Stomach (tissue), 9 donors: ENCODE measurements around the gene SLC33A1. TPM values are rescaled to one million over a fixed set of nuclear protein-coding genes. Genes with fewer than 3 reads are reported as not detected.
"Not testable (repeated sequence)": the region's sequence is repeated elsewhere in the genome, so short reads cannot be mapped to it uniquely, and the experiment has no call there.

Experiments
- DNase-seq, 2 donors: peaks; one replicate each; pipeline versions ENCODE4 v3.0.0 to v3.0.0-alpha.2; 2013 to 2019
- H3K27ac ChIP-seq, 5 donors: fragments of 200-600 bp in 4 of 5; sonication (generic) in 4 of 5; one replicate each; pipeline ENCODE4 v1.5.1; 2013 to 2019; ENCODE audit warnings: mild to moderate bottlenecking in 1 of 5, moderate library complexity in 1 of 5
- H3K27me3 ChIP-seq, 3 donors: fragments of 200-600 bp; sonication (generic); one replicate each; pipeline ENCODE4 v1.5.1; 2017 to 2019; ENCODE audit warnings: mixed run types in 1 of 3
- H3K36me3 ChIP-seq, 4 donors: fragments of 200-600 bp; sonication (generic); 1 replicate in 3 of 4; 2 replicates in 1 of 4; pipeline ENCODE4 v1.5.1; 2016 to 2019
- H3K4me1 ChIP-seq, 4 donors: fragments of 200-600 bp; sonication (generic); one replicate each; pipeline ENCODE4 v1.5.1; 2016 to 2019
- H3K4me3 ChIP-seq, 4 donors: fragments of 200-600 bp; sonication (generic) in 3 of 4; one replicate each; pipeline ENCODE4 v1.5.1; 2016 to 2019; ENCODE audit warnings: mild to moderate bottlenecking in 1 of 4
- H3K9me3 ChIP-seq, 4 donors: fragments of 200-600 bp; sonication (generic); one replicate each; pipeline ENCODE4 v1.5.1; 2016 to 2019
- EP300 ChIP-seq: sonication (generic); formaldehyde crosslinking; IDR thresholded peaks from one replicate; pipeline ENCODE4 v1.6.1; 2017; ENCODE audit warnings: antibody characterized with exemption
- POLR2A ChIP-seq, 4 donors: fragments of 450-650 bp; IDR thresholded peaks; one replicate each; pipeline ENCODE4 v1.6.1; 2016; ENCODE audit warnings: antibody characterized with exemption in 4 of 4, control low read depth in 2 of 4, mild to moderate bottlenecking in 1 of 4, moderate library complexity in 1 of 4
- POLR2AphosphoS5 ChIP-seq, 3 donors: sonication (generic); formaldehyde crosslinking; IDR thresholded peaks; one replicate each; pipeline ENCODE4 v1.6.1; 2016; ENCODE audit warnings: antibody characterized with exemption in 3 of 3
- WGBS, 5 donors: extraction: QIAGEN DNeasy Blood & Tissue Kit in 3 of 5; methylation state at CpG; one replicate each; pipeline versions ENCODE4 v1.1.5 to v1.1.7; 2013 to 2018; 5-methylcytosine and 5-hydroxymethylcytosine counted together
- intact Hi-C: fragments of 100-400 bp; cut with DNase I; formaldehyde crosslinking; loops from one replicate; pipeline ENCODE4 v1.15.1; 2023; ENCODE audit warnings: low total_unique reads
- polyA plus RNA-seq, 3 donors: library from polyadenylated mRNA; stranded (reverse); fragments of 200-250 nt; gene quantifications; one replicate each; pipeline ENCODE4 v1.2.3, GENCODE V29; 2013
- total RNA-seq, 5 donors: library from RNA; depleted of rRNA; stranded (reverse); fragments of >200 nt; gene quantifications; one replicate each; pipeline versions ENCODE4 v1.1.0 to v1.2.3, GENCODE V29; 2014 to 2016
- TF ChIP-seq, protein P1 (sequence below), 7 experiments: fragments of 450-650 bp in 4 of 7; fragments of 200-600 bp in 3 of 7; sonication (generic) in 3 of 7; IDR thresholded peaks; one replicate each; pipeline ENCODE4 v1.5.1; 2016 to 2019; ENCODE audit warnings: antibody characterized with exemption in 7 of 7, control low read depth in 2 of 7, mild to moderate bottlenecking in 1 of 7
- donor health status: healthy with polysubstance abuse.
- donor health status: Bipolar disorder and iron deficiency.
- donor health status: healthy.

SLC33A1 gene
- total and polyA plus RNA-seq, 8 donors = 3.1 to 51.0 (median 10.8) TPM

DNA sequence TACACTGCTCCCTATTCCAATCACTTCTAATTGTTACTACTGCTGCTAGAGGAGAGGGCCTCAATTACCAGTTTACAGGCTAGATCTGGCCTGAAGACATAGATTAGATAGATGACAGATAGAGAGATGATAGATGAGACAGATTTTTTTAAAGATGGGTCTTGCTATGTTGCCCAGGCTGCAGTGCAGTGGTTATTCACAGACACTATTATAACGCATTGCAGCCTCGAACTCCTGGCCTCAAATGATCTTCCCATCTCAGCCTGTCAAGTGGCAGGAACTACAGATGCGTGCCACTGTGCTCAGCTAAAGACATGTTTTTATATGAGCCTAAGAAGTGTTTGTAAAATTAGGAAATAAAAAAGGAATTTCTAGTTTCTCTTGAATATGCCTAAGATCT, 6.2 kb downstream of the SLC33A1 start:
- 84 to 97% (median 95%) methylated on average over 3 of the region's 3 CpGs for WGBS, 5 donors
- TF ChIP-seq, protein P1, sequence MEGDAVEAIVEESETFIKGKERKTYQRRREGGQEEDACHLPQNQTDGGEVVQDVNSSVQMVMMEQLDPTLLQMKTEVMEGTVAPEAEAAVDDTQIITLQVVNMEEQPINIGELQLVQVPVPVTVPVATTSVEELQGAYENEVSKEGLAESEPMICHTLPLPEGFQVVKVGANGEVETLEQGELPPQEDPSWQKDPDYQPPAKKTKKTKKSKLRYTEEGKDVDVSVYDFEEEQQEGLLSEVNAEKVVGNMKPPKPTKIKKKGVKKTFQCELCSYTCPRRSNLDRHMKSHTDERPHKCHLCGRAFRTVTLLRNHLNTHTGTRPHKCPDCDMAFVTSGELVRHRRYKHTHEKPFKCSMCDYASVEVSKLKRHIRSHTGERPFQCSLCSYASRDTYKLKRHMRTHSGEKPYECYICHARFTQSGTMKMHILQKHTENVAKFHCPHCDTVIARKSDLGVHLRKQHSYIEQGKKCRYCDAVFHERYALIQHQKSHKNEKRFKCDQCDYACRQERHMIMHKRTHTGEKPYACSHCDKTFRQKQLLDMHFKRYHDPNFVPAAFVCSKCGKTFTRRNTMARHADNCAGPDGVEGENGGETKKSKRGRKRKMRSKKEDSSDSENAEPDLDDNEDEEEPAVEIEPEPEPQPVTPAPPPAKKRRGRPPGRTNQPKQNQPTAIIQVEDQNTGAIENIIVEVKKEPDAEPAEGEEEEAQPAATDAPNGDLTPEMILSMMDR (IDR thresholded peaks at IDR 0.05) = no peak
- TF ChIP-seq POLR2A (IDR thresholded peaks at IDR 0.05) (no peak), EP300 (no peak), POLR2AphosphoS5 (IDR thresholded peaks at IDR 0.05) (no peak)
- no peaks in the 10 kb centered on the region for H3K27me3 ChIP-seq
- H3K9me3 ChIP-seq = no peaks in the 10 kb centered on the region
- H3K27ac ChIP-seq = no peak overlapping the region
- H3K4me1 ChIP-seq = peaks cover 36 to 92% (median 63%) of the 10 kb centered on the region in 4 donors
- no peak for DNase-seq
- peaks cover 0 to 20% (median 13%) of the 10 kb centered on the region in 4 donors for H3K36me3 ChIP-seq
- no peak overlapping the region for H3K4me3 ChIP-seq
- intact Hi-C loops = no loop called here

DNA sequence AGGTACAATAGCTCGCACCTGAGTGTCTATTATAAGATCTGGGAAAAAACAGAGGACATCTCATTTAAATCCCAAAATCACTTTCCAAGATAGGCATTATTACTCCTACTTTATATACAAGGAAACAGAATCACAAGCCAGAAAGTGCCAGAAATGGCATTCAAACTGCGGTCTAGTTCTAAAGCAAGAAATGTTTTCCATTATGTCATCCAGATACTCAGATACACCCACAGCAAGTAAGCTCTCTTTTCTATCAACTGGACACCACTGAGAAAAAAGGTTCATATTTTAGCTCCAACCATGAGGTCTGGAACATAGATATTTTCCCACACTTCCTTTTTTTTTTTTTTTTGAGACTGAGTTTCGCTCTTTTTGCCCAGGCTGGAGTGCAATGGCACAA, 8.1 kb downstream of the SLC33A1 start:
- H3K27me3 ChIP-seq = no peaks in the 10 kb centered on the region
- 67 to 79% (median 73%) methylated on average over 3 of the region's 3 CpGs for WGBS, 5 donors
- H3K27ac ChIP-seq = no peak overlapping the region
- intact Hi-C loops = no loop called here
- TF ChIP-seq, protein P1 (IDR thresholded peaks at IDR 0.05) = no peak
- TF ChIP-seq EP300 (no peak), POLR2A (IDR thresholded peaks at IDR 0.05) (no peak)
- H3K4me3 ChIP-seq = no peak overlapping the region
- DNase-seq = no peak
- peaks cover 0 to 20% (median 13%) of the 10 kb centered on the region in 4 donors for H3K36me3 ChIP-seq
- H3K9me3 ChIP-seq = no peaks in the 10 kb centered on the region
- peaks cover 19 to 81% (median 44%) of the 10 kb centered on the region in 4 donors for H3K4me1 ChIP-seq

DNA sequence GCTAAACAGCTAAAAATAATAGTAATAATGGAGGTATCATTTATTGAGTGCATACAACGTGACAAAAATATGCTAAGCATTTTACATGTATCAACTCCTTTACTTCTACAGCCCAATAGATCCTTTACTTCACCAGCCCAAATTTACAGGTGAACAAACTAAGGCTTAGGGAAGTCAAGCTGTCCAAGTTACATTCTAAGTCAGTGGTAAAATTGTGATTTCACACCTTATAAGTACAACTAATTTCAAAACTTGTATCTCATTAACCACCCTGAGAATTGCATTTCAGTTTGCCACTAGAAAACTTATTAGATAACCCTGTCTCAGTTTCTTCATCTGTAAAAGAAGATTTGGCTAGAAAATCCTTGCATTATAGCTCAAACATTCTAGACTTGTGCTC, 10.7 kb downstream of the SLC33A1 start:
- Histone ChIP-seq H3K4me3 (no peak overlapping the region), H3K27me3 (no peaks in the 10 kb centered on the region), H3K27ac (no peak overlapping the region), H3K4me1 (peaks cover 6 to 55% (median 25%) of the 10 kb centered on the region in 4 donors), H3K9me3 (no peaks in the 10 kb centered on the region), H3K36me3 (peaks cover 0 to 28% (median 18%) of the 10 kb centered on the region in 4 donors)
- no peak for DNase-seq
- TF ChIP-seq, protein P1 (IDR thresholded peaks at IDR 0.05) = no peak
- no peak for TF ChIP-seq POLR2A (IDR thresholded peaks at IDR 0.05)
- no peak for TF ChIP-seq EP300
- TF ChIP-seq POLR2AphosphoS5 (IDR thresholded peaks at IDR 0.05) = no peak
- intact Hi-C loops = no loop called here
- WGBS, 5 donors = 57 to 77% (median 68%) methylated on average over 1 of the region's 1 CpG

DNA sequence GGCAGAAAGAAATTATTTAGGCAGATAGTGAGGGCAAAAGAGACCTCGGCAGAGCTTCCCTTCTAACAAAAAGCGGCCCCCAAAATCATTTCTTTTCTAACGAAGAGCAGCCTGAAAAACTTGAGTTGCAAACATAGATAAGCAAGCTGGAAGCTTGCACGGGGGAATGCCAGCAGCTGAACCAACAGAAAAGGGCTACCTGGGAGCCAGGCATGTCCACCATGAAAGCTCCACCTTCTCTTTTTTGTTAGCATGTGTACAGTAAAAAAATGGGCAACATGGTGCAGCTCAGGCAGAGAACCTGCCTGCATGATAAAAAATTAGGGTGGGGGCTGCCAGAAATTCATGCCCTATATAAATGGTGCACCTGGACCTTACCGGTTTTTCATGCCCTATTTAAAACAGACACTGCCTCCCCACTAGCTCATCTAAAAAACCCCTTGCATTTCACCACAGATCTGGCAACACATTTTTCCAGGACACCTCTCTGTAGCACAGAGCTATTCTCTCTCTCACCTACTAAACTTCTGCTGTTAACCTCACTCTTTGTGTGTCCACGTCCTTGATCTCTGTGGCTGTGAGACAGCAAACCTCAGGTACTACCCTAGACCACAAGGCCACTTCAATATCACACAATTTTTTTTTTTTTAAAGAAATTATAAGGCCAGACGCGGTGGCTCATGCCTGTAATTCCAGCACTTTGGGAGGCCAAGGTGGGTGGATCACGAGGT, 18.7 kb downstream of the SLC33A1 start:
- no peaks in the 10 kb centered on the region for H3K27me3 ChIP-seq
- H3K36me3 ChIP-seq = peaks cover 0 to 46% (median 34%) of the 10 kb centered on the region in 4 donors
- intact Hi-C loops = no loop called here
- TF ChIP-seq, protein P1 (IDR thresholded peaks at IDR 0.05) = no peak
- TF ChIP-seq EP300 (no peak), POLR2AphosphoS5 (IDR thresholded peaks at IDR 0.05) (no peak), POLR2A (IDR thresholded peaks at IDR 0.05) (no peak)
- H3K27ac ChIP-seq = no peak overlapping the region
- peaks cover 0 to 13% (median 4%) of the 10 kb centered on the region in 4 donors for H3K4me1 ChIP-seq
- WGBS, 5 donors = 55 to 76% (median 68%) methylated on average over 9 of the region's 9 CpGs
- H3K9me3 ChIP-seq = no peaks in the 10 kb centered on the region
- no peak overlapping the region for H3K4me3 ChIP-seq
- peak in 1 of 2 donors; percentile 35 for DNase-seq

DNA sequence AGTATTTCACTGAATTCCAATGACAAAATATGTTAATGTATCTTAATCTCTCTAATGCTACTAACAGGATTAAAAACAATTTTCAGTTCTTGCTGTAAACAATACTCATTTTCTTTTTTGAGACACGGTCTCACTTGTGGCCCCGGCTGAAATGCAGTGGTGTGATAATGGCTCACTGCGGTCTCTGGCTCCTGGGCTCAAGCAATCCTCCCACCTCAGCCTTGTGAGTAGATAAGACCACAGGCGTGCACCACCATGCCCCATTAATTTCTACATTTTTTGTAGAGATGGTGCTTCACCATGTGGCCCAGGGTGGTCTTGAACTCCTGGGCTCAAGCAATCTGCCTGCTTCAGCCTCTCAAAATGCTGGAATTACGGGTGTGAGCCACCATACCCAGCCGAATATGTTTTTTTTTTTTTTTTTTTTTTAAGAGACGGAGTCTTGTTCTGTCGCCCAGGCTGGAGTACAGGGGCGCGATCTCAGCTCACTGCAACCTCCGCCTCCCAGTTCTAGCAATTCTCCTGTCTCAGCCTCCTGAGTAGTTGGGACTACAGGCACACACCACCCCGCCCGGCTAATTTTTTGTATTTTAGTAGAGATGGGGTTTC, 25.6 kb downstream of the SLC33A1 start:
- H3K36me3 ChIP-seq = peaks cover 5 to 69% (median 58%) of the 10 kb centered on the region in 4 donors
- H3K9me3 ChIP-seq, H3K27ac ChIP-seq, DNase-seq, H3K4me1 ChIP-seq, H3K27me3 ChIP-seq, intact Hi-C loops, H3K4me3 ChIP-seq: not testable (repeated sequence)
- 92 to 97% (median 97%) methylated on average over 12 to 13 of the region's 13 CpGs for WGBS, 5 donors
